Activated naive CD8-positive, alpha-beta T cell treated with anti-CD3 and anti-CD28 coated beads for 36 hours (primary cell): ENCODE data around the gene TGDS. TPM values are rescaled to one million over a fixed set of nuclear protein-coding genes. Genes with fewer than 3 reads are reported as not detected.
A peak's percentile ranks its signal among the peaks of the same experiment; 100 is the strongest.

Experiments
- DNase-seq: peaks from one replicate; pipeline ENCODE4 v3.0.0; 2021
- H3K27ac Mint-ChIP-seq: one replicate; pipeline ENCODE4 v1.8.0; 2022; ENCODE audit warnings: mild to moderate bottlenecking, moderate library complexity, mixed read lengths
- H3K27me3 Mint-ChIP-seq: one replicate; pipeline ENCODE4 v1.8.0; 2022; ENCODE audit warnings: mild to moderate bottlenecking, mixed read lengths
- H3K36me3 Mint-ChIP-seq: one replicate; pipeline ENCODE4 v1.8.0; 2021; ENCODE audit warnings: mild to moderate bottlenecking, mixed read lengths
- H3K4me1 Mint-ChIP-seq: one replicate; pipeline ENCODE4 v1.8.0; 2021; ENCODE audit warnings: mixed read lengths
- H3K4me3 Mint-ChIP-seq: one replicate; pipeline ENCODE4 v1.8.0; 2022; ENCODE audit warnings: mild to moderate bottlenecking, moderate library complexity, mixed read lengths
- H3K9me3 Mint-ChIP-seq: one replicate; pipeline ENCODE4 v1.8.0; 2022; ENCODE audit warnings: mixed read lengths
- total RNA-seq, 2 experiments: library from RNA; stranded (reverse); gene quantifications; one replicate each; pipeline ENCODE4 v1.2.3, GENCODE V29; 2021

The TGDS gene
- total RNA-seq, 2 experiments from 2014 or later = 21.4 to 22.9 TPM

- Mint-ChIP-seq H3K36me3 (peaks cover 10% of the 10 kb centered on the region), H3K4me3 (no peak overlapping the region), H3K27ac (no peak overlapping the region), H3K4me1 (peaks cover 17% of the 10 kb centered on the region), H3K9me3 (no peaks in the 10 kb centered on the region), H3K27me3 (no peaks in the 10 kb centered on the region)
- DNase-seq = no peak
Observed at GRCh38 chr13:94609196-94609595, 13.2 kb upstream of the TGDS start.

- no peaks in the 10 kb centered on the region for H3K27me3 Mint-ChIP-seq
- no peak overlapping the region for H3K4me3 Mint-ChIP-seq
- no peak for DNase-seq
- peaks cover 17% of the 10 kb centered on the region for H3K4me1 Mint-ChIP-seq
- H3K9me3 Mint-ChIP-seq = no peaks in the 10 kb centered on the region
- H3K36me3 Mint-ChIP-seq = peaks cover 10% of the 10 kb centered on the region
- no peak overlapping the region for H3K27ac Mint-ChIP-seq
Observed at GRCh38 chr13:94608586-94608985, 12.6 kb upstream of the TGDS start.

DNA sequence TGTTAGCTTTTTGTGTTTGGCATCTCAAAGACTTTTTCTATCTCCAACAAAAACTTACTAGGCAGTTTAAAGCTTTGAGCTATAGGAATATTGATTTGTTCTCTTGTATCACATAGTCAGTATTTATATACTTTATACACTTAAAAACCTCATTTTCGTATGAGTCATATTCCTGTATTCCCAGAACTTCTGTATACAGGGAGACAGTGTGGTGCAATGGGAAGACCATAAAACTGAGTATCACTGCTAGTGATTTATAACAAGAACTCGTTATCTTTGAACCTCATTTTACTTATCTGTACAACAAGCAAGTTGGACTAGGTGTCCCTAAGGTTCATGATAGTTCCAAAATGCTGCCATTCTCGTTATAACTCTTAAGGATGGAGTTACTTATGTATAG is 12.0 kb upstream of the TGDS start:
- DNase-seq = no peak
- Mint-ChIP-seq H3K4me3 (no peak overlapping the region), H3K27me3 (no peaks in the 10 kb centered on the region), H3K4me1 (peaks cover 20% of the 10 kb centered on the region), H3K27ac (no peak overlapping the region), H3K9me3 (no peaks in the 10 kb centered on the region), H3K36me3 (peaks cover 10% of the 10 kb centered on the region)

DNA sequence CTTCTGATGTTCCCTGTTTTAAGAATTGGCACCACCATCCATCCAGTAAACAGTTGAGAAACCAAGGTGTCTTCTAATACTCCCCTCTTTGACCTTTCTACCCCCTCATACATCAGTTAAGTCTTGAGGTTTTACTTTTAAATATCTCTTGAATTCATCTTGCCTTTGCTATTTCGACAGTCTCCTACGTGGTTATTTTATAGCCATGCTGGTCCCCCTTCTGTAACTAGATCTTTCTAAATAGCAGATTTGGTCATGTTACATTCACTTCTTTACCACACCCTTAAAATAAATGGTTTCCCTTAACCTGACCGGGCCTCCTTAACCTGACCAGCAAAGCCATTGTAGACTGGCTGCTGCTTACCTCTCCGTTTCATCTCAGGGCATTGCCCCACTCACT is 11.1 kb upstream of the TGDS start:
- H3K36me3 Mint-ChIP-seq = peaks cover 12% of the 10 kb centered on the region
- H3K27ac Mint-ChIP-seq = no peak overlapping the region
- no peaks in the 10 kb centered on the region for H3K27me3 Mint-ChIP-seq
- DNase-seq = no peak
- H3K4me1 Mint-ChIP-seq = peaks cover 25% of the 10 kb centered on the region
- H3K4me3 Mint-ChIP-seq = no peak overlapping the region
- H3K9me3 Mint-ChIP-seq = no peaks in the 10 kb centered on the region

- Mint-ChIP-seq H3K9me3 (peaks cover 5% of the 10 kb centered on the region), H3K36me3 (peaks cover 13% of the 10 kb centered on the region), H3K27me3 (no peaks in the 10 kb centered on the region), H3K27ac (peak overlapping the region; percentile 74), H3K4me3 (peak overlapping the region; percentile 82), H3K4me1 (peaks cover 24% of the 10 kb centered on the region)
- DNase-seq = no peak
Observed at GRCh38 chr13:94602467-94602866, 6.5 kb upstream of the TGDS start.

GRCh38 chr13:94601446-94602431 is 5.8 kb upstream of the TGDS start, which contains the start of gene GPR180:
Gene GPR180, plus strand, starts transcription at chr13:94601857. Its CDS starts 71 bp downstream, at chr13:94601928.
- peaks cover 10% of the 10 kb centered on the region for H3K36me3 Mint-ChIP-seq
- no peaks in the 10 kb centered on the region for H3K27me3 Mint-ChIP-seq
- peaks cover 22% of the 10 kb centered on the region for H3K4me1 Mint-ChIP-seq
- peak within 1 kb of the TSS; percentile 75 for H3K27ac Mint-ChIP-seq
- peak within 1 kb of the TSS; percentile 82 for H3K4me3 Mint-ChIP-seq
- peaks cover 5% of the 10 kb centered on the region for H3K9me3 Mint-ChIP-seq
- peak; percentile 91 for DNase-seq

GRCh38 chr13:94599877-94600276 is 3.9 kb upstream of the TGDS start:
- H3K9me3 Mint-ChIP-seq = peaks cover 5% of the 10 kb centered on the region
- H3K4me3 Mint-ChIP-seq = no peak overlapping the region
- DNase-seq = no peak
- H3K27ac Mint-ChIP-seq = no peak overlapping the region
- H3K4me1 Mint-ChIP-seq = peaks cover 22% of the 10 kb centered on the region
- H3K36me3 Mint-ChIP-seq = peaks cover 8% of the 10 kb centered on the region
- no peaks in the 10 kb centered on the region for H3K27me3 Mint-ChIP-seq

- Mint-ChIP-seq H3K27ac (no peak overlapping the region), H3K9me3 (peaks cover 5% of the 10 kb centered on the region)
Observed at GRCh38 chr13:94598281-94598680, 2.3 kb upstream of the TGDS start.

DNA sequence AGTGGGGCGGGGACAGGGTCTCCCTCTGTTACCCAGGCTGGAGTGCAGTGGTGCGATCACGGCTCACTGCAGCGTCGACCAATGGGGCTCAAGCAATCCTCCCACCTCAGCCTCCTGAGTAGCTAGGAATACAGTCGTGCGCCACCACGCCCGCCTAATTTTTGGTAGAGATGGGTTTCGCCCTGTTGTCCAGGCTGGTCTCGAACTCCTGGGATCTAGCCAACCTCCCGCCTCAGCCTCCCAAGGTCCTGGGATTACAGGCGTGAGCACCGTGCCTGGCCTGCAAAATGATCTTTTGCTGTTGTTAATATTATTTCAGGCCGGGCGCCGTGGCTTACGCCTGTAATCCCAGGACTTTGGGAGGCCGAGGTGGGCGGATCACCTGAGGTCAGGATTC is 621 bp upstream of the TGDS start:
- no peak for DNase-seq
- Mint-ChIP-seq H3K36me3 (peaks cover 23% of the 10 kb centered on the region), H3K27me3 (no peaks in the 10 kb centered on the region), H3K27ac (peak overlapping the region; percentile 96), H3K4me3 (peak overlapping the region; percentile 86), H3K9me3 (peaks cover 5% of the 10 kb centered on the region), H3K4me1 (peaks cover 31% of the 10 kb centered on the region)

More at GRCh38 chr13:94598281-94598680, 2.3 kb upstream of the TGDS start:
- Mint-ChIP-seq H3K27me3 (no peaks in the 10 kb centered on the region), H3K4me3 (no peak overlapping the region), H3K4me1 (peaks cover 35% of the 10 kb centered on the region), H3K36me3 (peaks cover 14% of the 10 kb centered on the region)
- DNase-seq = no peak

GRCh38 chr13:94595001-94595949 is 677 bp downstream of the TGDS start:
- H3K27ac Mint-ChIP-seq = peak overlapping the region; percentile 96
- peak overlapping the region; percentile 86 for H3K4me3 Mint-ChIP-seq
- H3K36me3 Mint-ChIP-seq = peaks cover 23% of the 10 kb centered on the region
- H3K27me3 Mint-ChIP-seq = no peaks in the 10 kb centered on the region
- no peaks in the 10 kb centered on the region for H3K9me3 Mint-ChIP-seq
- DNase-seq = peak; percentile 14
- peaks cover 36% of the 10 kb centered on the region for H3K4me1 Mint-ChIP-seq

- H3K9me3 Mint-ChIP-seq = no peaks in the 10 kb centered on the region
- H3K36me3 Mint-ChIP-seq = peaks cover 39% of the 10 kb centered on the region
- no peaks in the 10 kb centered on the region for H3K27me3 Mint-ChIP-seq
- no peak overlapping the region for H3K27ac Mint-ChIP-seq
- H3K4me1 Mint-ChIP-seq = peaks cover 48% of the 10 kb centered on the region
- no peak for DNase-seq
- H3K4me3 Mint-ChIP-seq = no peak overlapping the region
Observed at GRCh38 chr13:94590744-94591143, 5.2 kb downstream of the TGDS start.

DNA sequence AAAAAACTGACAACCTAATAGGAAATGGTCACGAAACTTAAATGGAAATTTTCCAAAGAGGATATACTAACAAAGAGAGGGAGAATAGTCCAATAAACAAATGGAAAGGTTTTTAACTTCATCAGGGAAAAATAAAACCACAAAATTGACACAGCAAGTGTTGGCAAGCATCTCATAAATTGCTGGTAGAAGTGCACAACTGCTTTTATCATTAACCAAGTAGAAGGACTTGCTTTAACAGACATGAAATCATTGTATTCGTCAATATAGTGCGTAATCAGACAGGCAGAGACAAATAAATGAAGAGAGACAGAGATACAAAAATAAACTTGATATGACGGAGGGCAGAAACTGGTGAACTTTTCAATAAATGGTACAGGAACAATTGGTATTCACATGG is 7.4 kb downstream of the TGDS start:
- H3K4me1 Mint-ChIP-seq = peaks cover 36% of the 10 kb centered on the region
- no peak overlapping the region for H3K4me3 Mint-ChIP-seq
- H3K27me3 Mint-ChIP-seq = no peaks in the 10 kb centered on the region
- peaks cover 41% of the 10 kb centered on the region for H3K36me3 Mint-ChIP-seq
- no peaks in the 10 kb centered on the region for H3K9me3 Mint-ChIP-seq
- no peak for DNase-seq
- H3K27ac Mint-ChIP-seq = no peak overlapping the region

- Mint-ChIP-seq H3K9me3 (no peaks in the 10 kb centered on the region), H3K4me1 (peaks cover 31% of the 10 kb centered on the region), H3K27me3 (no peaks in the 10 kb centered on the region), H3K4me3 (no peak overlapping the region), H3K36me3 (peaks cover 37% of the 10 kb centered on the region), H3K27ac (no peak overlapping the region)
- DNase-seq = no peak
Observed at GRCh38 chr13:94586371-94586770, 9.6 kb downstream of the TGDS start.

GRCh38 chr13:94585543-94586101 is 10.3 kb downstream of the TGDS start:
- no peak overlapping the region for H3K4me3 Mint-ChIP-seq
- H3K9me3 Mint-ChIP-seq = no peaks in the 10 kb centered on the region
- H3K27ac Mint-ChIP-seq = no peak overlapping the region
- DNase-seq = no peak
- H3K4me1 Mint-ChIP-seq = peaks cover 24% of the 10 kb centered on the region
- H3K27me3 Mint-ChIP-seq = no peaks in the 10 kb centered on the region
- H3K36me3 Mint-ChIP-seq = peaks cover 39% of the 10 kb centered on the region

- H3K27me3 Mint-ChIP-seq = no peaks in the 10 kb centered on the region
- no peak overlapping the region for H3K27ac Mint-ChIP-seq
- H3K4me3 Mint-ChIP-seq = no peak overlapping the region
- peaks cover 16% of the 10 kb centered on the region for H3K4me1 Mint-ChIP-seq
- no peak for DNase-seq
- no peaks in the 10 kb centered on the region for H3K9me3 Mint-ChIP-seq
- peaks cover 42% of the 10 kb centered on the region for H3K36me3 Mint-ChIP-seq
Observed at GRCh38 chr13:94583926-94584325, 12.0 kb downstream of the TGDS start.
